B cell (primary cell): ENCODE results near the gene ACOX3. TPM values are rescaled to one million over a fixed set of nuclear protein-coding genes. Genes with fewer than 3 reads are reported as not detected.
"Not testable (repeated sequence)": the region's sequence is repeated elsewhere in the genome, so short reads cannot be mapped to it uniquely, and the experiment has no call there.

Experiments used
- ATAC-seq: fragments of 200-7000 bp; cut with Tn5 transposase; one replicate; pipeline ENCODE4 v1.10.0; 2021; ENCODE audit warnings: low read depth, mild to moderate bottlenecking, moderate number of reproducible peaks, moderate library complexity
- CTCF ChIA-PET: fragments of 350-600 bp; sonication (Branson Sonifier 250); formaldehyde crosslinking; loops from one replicate; lab custom pipeline; 2021; ENCODE audit warnings: antibody characterized with exemption, inconsistent platforms; lab: Charles Lee
- POLR2A ChIA-PET: fragments of 350-600 bp; sonication (Branson Sonifier 250); formaldehyde crosslinking; loops from one replicate; lab custom pipeline; 2021; ENCODE audit warnings: antibody characterized with exemption; lab: Charles Lee
- DNase-seq: peaks from one replicate; pipeline ENCODE4 v3.0.0; 2013
- H2AFZ ChIP-seq: 2 replicates; pipeline ENCODE4 v1.6.1; 2012; ENCODE audit warnings: mild to moderate bottlenecking, low read depth, low read length; ENCODE audit not compliant: insufficient read depth, poor library complexity, severe bottlenecking
- H3K27ac ChIP-seq, 2 donors: 1 replicate in 1 of 2; 2 replicates in 1 of 2; pipeline ENCODE4 v1.5.1; 2012 to 2013; ENCODE audit warnings: low read length in 2 of 2, mild to moderate bottlenecking in 2 of 2, moderate library complexity in 1 of 2
- H3K27me3 ChIP-seq, 4 experiments: fragments of 200-600 bp in 1 of 4; sonication (generic) in 1 of 4; replicated peaks in 1 of 4; 1 replicate in 2 of 4; 2 replicates in 2 of 4; pipeline versions ENCODE4 v1.6.1 to v1.7.0; 2013 to 2016; ENCODE audit warnings: low read length in 3 of 4, mild to moderate bottlenecking in 2 of 4, mixed read lengths in 1 of 4, moderate library complexity in 1 of 4; ENCODE audit not compliant: insufficient read depth in 4 of 4, control insufficient read depth in 3 of 4; ENCODE audit errors: control extremely low read depth in 1 of 4
- H3K36me3 ChIP-seq, 2 experiments: replicated peaks in 1 of 2; 1 replicate in 1 of 2; 2 replicates in 1 of 2; pipeline versions ENCODE4 v1.6.1 to v1.7.1; 2013; ENCODE audit warnings: low read length in 1 of 2; ENCODE audit not compliant: insufficient read depth in 2 of 2, control insufficient read depth in 1 of 2; ENCODE audit errors: control extremely low read depth in 1 of 2, extremely low read depth in 1 of 2
- H3K4me1 ChIP-seq, 2 donors: fragments of 200-600 bp in 1 of 2; sonication (generic) in 1 of 2; 1 replicate in 1 of 2; 2 replicates in 1 of 2; pipeline versions ENCODE4 v1.5.1 to v1.6.1; 2013 to 2017; ENCODE audit warnings: low read length in 2 of 2; ENCODE audit not compliant: control insufficient read depth in 2 of 2, insufficient read depth in 2 of 2
- H3K4me2 ChIP-seq: replicated peaks from 2 replicates; pipeline ENCODE3; 2012; ENCODE audit warnings: mild to moderate bottlenecking, low read depth, low read length; ENCODE audit not compliant: poor library complexity, severe bottlenecking
- H3K4me3 ChIP-seq, 5 experiments: fragments of 200-600 bp in 1 of 5; sonication (generic) in 1 of 5; 1 replicate in 3 of 5; 2 replicates in 2 of 5; pipeline versions ENCODE4 v1.5.1 to v1.7.0; 2011 to 2016; ENCODE audit warnings: low read length in 4 of 5, mild to moderate bottlenecking in 4 of 5, low read depth in 2 of 5, control low read depth in 1 of 5, moderate library complexity in 1 of 5; ENCODE audit not compliant: insufficient read depth in 1 of 5; ENCODE audit errors: control extremely low read depth in 1 of 5, extremely low read depth in 1 of 5
- H3K79me2 ChIP-seq: fragments of 200-600 bp; sonication (generic); one replicate; pipeline ENCODE4 v1.6.0; 2016; ENCODE audit warnings: low read length; ENCODE audit not compliant: control insufficient read depth, insufficient read depth
- H3K9ac ChIP-seq: fragments of 200-600 bp; sonication (generic); 2 replicates; pipeline ENCODE4 v1.6.1; 2017; ENCODE audit warnings: mild to moderate bottlenecking, low read length, moderate library complexity
- H3K9me3 ChIP-seq, 3 donors: one replicate each; pipeline versions ENCODE4 v1.6.1 to v1.7.1; 2013; ENCODE audit warnings: low read length in 2 of 3; ENCODE audit not compliant: control insufficient read depth in 2 of 3, insufficient read depth in 1 of 3; ENCODE audit errors: control extremely low read depth in 1 of 3
- H4K20me1 ChIP-seq: 2 replicates; pipeline ENCODE4 v1.6.0; 2012; ENCODE audit warnings: mild to moderate bottlenecking, low read length; ENCODE audit not compliant: insufficient read depth, control insufficient read depth, poor library complexity, severe bottlenecking
- H3K27ac Mint-ChIP-seq: one replicate; pipeline ENCODE4 v1.8.0; 2021; ENCODE audit warnings: mixed read lengths
- H3K27me3 Mint-ChIP-seq: one replicate; pipeline ENCODE4 v1.8.0; 2021; ENCODE audit warnings: mixed read lengths
- H3K4me1 Mint-ChIP-seq: one replicate; pipeline ENCODE4 v1.8.0; 2021; ENCODE audit warnings: mixed read lengths
- H3K4me3 Mint-ChIP-seq: one replicate; pipeline ENCODE4 v1.8.0; 2021; ENCODE audit warnings: mixed read lengths
- H3K9me3 Mint-ChIP-seq: one replicate; pipeline ENCODE4 v1.8.0; 2022; ENCODE audit warnings: mixed read lengths; ENCODE audit not compliant: insufficient read depth
- EZH2 ChIP-seq: IDR thresholded peaks from 2 replicates; pipeline ENCODE4 v1.6.1; 2012; ENCODE audit warnings: borderline replicate concordance, low read depth, mild to moderate bottlenecking, moderate library complexity, low read length; ENCODE audit not compliant: insufficient read depth, poor library complexity, severe bottlenecking
- WGBS: methylation state at CpG from one replicate; pipeline ENCODE4 v1.1.5; 2013; ENCODE audit warnings: missing lambda C conversion rate; ENCODE audit not compliant: insufficient coverage; 5-methylcytosine and 5-hydroxymethylcytosine counted together
- intact Hi-C: fragments of 100-400 bp; cut with micrococcal nuclease; formaldehyde crosslinking; loops from one replicate; pipeline ENCODE4 v1.10.0; 2022
- polyA plus RNA-seq: library from polyadenylated mRNA; depleted of rRNA; stranded (reverse); fragments of >200 nt; gene quantifications from 2 replicates; pipeline ENCODE4 v1.2.3, GENCODE V29; 2012
- total RNA-seq, 2 donors: library from RNA; stranded (reverse); fragments of 120-200 nt in 1 of 2; gene quantifications; 1 replicate in 1 of 2; 2 replicates in 1 of 2; pipeline versions ENCODE4 v1.2.3 to v1.2.4, GENCODE V29; 2013 to 2022
- TF ChIP-seq, protein P1 (sequence below): fragments of 200-600 bp; IDR thresholded peaks from one replicate; pipeline ENCODE4 v1.8.0; 2022; ENCODE audit warnings: antibody characterized with exemption, mild to moderate bottlenecking

The ACOX3 gene
- total and polyA plus RNA-seq, 2 donors (not counting 1 experiment from before 2014, with no cell fraction given): 4.6 to 23.1 TPM

DNA sequence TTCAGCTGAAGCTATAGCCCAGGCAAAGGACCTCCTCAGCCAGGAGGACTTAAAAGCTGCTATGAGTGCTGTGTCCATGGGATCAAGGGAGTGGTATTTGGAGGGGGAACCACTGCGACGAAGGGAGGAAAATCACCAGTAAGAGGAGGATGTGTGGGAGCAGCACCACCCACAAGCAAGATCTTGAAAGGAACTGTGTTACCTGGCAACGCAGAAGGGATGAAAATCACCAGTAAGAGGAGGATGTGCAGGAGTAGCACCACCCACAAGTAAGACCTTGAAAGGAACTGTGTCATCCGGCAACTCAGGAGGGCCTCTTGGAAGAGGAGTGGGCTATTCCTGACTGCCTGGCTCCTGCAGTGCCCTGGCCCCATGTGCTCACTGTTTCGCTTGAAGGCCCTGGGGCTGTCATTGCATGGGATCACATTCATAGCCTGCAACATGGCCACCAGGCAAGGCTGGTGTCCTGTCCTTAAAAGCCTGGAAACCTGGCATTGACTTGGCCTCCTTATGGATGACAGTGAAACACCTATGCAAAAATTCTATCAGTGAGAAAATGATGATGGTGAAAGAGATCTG is 48.4 kb upstream of the ACOX3 start:
- no peaks in the 10 kb centered on the region for H3K4me1 ChIP-seq
- no peak overlapping the region for H3K27ac Mint-ChIP-seq
- H3K4me3 ChIP-seq: no peak overlapping the region
- no peak overlapping the region for H3K4me2 ChIP-seq
- no peaks in the 10 kb centered on the region for H3K27me3 ChIP-seq
- H3K9ac ChIP-seq: no peak overlapping the region
- no peak overlapping the region for H2AFZ ChIP-seq
- no peak for TF ChIP-seq EZH2
- TF ChIP-seq, protein P1, sequence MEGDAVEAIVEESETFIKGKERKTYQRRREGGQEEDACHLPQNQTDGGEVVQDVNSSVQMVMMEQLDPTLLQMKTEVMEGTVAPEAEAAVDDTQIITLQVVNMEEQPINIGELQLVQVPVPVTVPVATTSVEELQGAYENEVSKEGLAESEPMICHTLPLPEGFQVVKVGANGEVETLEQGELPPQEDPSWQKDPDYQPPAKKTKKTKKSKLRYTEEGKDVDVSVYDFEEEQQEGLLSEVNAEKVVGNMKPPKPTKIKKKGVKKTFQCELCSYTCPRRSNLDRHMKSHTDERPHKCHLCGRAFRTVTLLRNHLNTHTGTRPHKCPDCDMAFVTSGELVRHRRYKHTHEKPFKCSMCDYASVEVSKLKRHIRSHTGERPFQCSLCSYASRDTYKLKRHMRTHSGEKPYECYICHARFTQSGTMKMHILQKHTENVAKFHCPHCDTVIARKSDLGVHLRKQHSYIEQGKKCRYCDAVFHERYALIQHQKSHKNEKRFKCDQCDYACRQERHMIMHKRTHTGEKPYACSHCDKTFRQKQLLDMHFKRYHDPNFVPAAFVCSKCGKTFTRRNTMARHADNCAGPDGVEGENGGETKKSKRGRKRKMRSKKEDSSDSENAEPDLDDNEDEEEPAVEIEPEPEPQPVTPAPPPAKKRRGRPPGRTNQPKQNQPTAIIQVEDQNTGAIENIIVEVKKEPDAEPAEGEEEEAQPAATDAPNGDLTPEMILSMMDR: no peak
- H3K4me3 Mint-ChIP-seq: no peak overlapping the region
- H3K79me2 ChIP-seq: no peaks in the 10 kb centered on the region
- H3K27me3 Mint-ChIP-seq: peaks cover 3% of the 10 kb centered on the region
- POLR2A ChIA-PET: no interaction called here
- no peak overlapping the region for H3K27ac ChIP-seq
- intact Hi-C loops: no loop called here
- no peaks in the 10 kb centered on the region for H3K36me3 ChIP-seq
- CTCF ChIA-PET: no interaction called here
- H4K20me1 ChIP-seq: no peaks in the 10 kb centered on the region
- H3K9me3 ChIP-seq: no peaks in the 10 kb centered on the region
- H3K9me3 Mint-ChIP-seq: no peaks in the 10 kb centered on the region
- no peaks in the 10 kb centered on the region for H3K4me1 Mint-ChIP-seq
- ATAC-seq: no peak
- DNase-seq: no peak
- WGBS: 95% methylated on average over 5 of the region's 5 CpGs

DNA sequence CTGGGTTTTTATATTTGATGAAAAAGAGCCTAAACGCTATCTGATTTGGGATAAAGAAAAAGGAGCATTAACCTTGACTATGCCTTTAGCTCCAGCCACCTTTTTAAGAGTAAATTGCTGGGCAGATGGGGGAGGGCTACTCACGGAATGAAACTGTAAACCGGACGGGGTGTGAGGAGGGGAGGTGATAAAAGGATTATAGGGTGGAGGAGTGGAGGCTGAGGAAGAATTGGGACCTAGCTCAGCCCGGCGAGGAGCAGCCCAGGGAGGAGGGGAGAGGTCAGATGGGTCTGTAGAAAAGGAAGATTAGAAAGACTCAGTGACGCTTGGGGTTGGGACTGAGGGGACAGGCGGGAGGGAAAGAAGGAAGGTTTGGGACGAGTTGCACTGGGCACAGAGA is 46.1 kb upstream of the ACOX3 start:
- H3K79me2 ChIP-seq, POLR2A ChIA-PET, intact Hi-C loops, H3K36me3 ChIP-seq, CTCF ChIA-PET, H3K27me3 Mint-ChIP-seq, H2AFZ ChIP-seq, H3K27ac Mint-ChIP-seq, H3K4me1 ChIP-seq, H3K9me3 Mint-ChIP-seq, H4K20me1 ChIP-seq, H3K27me3 ChIP-seq, H3K9me3 ChIP-seq, H3K4me3 Mint-ChIP-seq, ATAC-seq, H3K4me3 ChIP-seq, H3K4me1 Mint-ChIP-seq, H3K9ac ChIP-seq, H3K4me2 ChIP-seq, H3K27ac ChIP-seq, DNase-seq: not testable (repeated sequence)
- WGBS: 87% methylated on average over 3 of the region's 9 CpGs
